Epithelial cell of esophagus (primary cell): ENCODE measurements around the gene CLK2.

Source experiments
- DNase-seq: peaks from one replicate; pipeline ENCODE4 v3.0.0; 2010; ENCODE audit warnings: low read depth
- H3K4me3 ChIP-seq: 2 replicates; pipeline ENCODE4 v1.5.1; 2011; ENCODE audit warnings: mild to moderate bottlenecking, low read length, control low read depth
- TF ChIP-seq, protein P1 (sequence below): IDR thresholded peaks from 2 replicates; pipeline ENCODE4 v1.5.1; 2011; ENCODE audit warnings: low read depth, mild to moderate bottlenecking, low read length, control low read depth, inconsistent platforms; ENCODE audit not compliant: insufficient read depth; ENCODE audit errors: missing control alignments

The CLK2 gene

DNA sequence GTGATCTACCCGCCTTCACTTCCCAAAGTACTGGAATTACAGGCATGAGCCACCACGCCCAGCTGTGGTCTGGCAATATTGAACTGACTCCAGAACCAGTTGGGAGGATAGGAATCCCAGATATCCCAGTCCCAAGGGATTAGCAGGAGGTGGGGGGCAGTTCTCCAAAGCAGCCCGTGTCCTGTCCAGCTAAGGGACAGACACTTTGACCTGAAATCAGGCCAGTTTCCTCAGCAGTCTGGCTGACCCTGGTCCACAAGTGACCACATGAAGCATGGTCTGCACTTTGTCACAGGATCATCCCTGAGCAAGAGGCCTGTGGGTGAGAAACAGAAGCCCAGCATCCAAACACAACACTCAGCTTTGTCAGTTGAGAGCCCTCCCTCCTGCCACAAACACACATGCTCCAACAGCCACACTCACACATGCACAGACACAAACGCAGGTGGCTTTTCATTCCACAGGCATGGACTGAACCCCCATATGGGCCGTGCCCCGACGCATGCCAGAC is 32.6 kb upstream of the CLK2 start:
- TF ChIP-seq, protein P1, sequence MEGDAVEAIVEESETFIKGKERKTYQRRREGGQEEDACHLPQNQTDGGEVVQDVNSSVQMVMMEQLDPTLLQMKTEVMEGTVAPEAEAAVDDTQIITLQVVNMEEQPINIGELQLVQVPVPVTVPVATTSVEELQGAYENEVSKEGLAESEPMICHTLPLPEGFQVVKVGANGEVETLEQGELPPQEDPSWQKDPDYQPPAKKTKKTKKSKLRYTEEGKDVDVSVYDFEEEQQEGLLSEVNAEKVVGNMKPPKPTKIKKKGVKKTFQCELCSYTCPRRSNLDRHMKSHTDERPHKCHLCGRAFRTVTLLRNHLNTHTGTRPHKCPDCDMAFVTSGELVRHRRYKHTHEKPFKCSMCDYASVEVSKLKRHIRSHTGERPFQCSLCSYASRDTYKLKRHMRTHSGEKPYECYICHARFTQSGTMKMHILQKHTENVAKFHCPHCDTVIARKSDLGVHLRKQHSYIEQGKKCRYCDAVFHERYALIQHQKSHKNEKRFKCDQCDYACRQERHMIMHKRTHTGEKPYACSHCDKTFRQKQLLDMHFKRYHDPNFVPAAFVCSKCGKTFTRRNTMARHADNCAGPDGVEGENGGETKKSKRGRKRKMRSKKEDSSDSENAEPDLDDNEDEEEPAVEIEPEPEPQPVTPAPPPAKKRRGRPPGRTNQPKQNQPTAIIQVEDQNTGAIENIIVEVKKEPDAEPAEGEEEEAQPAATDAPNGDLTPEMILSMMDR, result no peak
- no peak for DNase-seq
- no peak overlapping the region for H3K4me3 ChIP-seq

- TF ChIP-seq, protein P1, result no peak
- DNase-seq, result no peak
- H3K4me3 ChIP-seq, result no peak overlapping the region
Measured at GRCh38 chr1:155304558-155305063, 31.3 kb upstream of the CLK2 start.

DNA sequence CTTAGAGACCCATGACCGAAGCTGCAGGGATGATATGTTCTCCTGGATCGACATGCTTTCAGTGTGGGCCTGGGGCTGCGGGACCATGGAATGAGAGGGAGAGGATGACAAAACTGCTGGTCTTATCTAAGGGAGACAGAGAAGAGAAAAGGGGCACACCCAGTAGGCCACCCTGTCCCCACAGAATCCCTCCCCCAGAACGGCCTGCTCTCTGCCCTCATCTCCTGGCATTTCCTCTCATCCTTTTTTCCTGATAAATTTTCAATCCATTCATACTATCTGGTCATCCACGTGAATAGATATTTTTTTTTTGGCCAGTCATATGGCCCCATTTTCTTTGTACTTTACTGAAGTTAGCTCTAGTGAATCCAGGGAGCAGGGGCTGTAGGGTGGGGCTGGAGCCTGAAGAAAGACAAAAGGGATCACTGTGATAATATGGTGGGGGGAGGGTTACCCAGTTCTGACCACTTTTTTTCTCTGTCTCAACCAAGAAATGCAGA is 28.1 kb upstream of the CLK2 start, which contains the start of gene PKLR:
PKLR (minus strand) TSS at position 97 of the 500 bp plus-strand sequence; CDS start at position 54, 43 bp downstream.
- no peak for DNase-seq
- TF ChIP-seq, protein P1, result no peak
- H3K4me3 ChIP-seq, result no peak within 1 kb of the TSS

DNA sequence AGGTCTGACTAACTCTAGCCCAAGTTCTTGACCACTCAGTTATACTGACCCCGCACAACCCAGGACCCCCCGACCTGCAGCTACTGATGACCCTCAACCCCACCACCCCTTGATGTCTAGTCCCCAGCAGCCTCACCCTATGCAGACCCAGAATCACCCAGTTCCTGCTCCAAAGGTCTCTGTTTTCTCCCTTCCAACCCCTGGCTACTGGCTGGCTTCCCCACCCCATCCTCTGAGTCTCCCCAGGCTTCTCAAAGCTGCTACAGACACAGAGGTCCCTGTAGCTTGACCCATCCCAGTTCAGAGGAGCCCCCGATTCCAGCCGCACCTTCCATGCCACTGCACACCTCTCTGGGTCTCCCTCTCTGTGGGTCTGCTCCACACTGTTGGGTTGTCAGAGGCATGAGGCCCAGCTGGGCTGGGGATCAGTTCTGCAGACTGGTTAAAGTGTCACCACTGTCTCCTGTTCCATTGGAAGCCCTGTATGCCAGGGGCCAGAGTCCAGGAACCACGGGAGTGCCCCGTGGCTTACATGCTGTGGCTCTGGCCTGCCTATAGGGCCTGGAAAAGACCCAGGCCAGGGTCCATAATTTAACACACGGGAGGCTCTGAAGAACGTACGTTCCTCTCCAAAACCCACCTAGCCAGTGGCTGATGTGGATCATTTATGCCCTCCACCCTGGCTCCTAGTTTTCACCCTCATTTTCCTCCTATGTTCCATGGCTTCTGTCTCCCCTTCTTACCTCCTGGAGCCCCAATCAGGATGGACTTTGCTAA is 27.4 kb upstream of the CLK2 start:
- TF ChIP-seq, protein P1, result no peak
- DNase-seq, result no peak
- no peak overlapping the region for H3K4me3 ChIP-seq

DNA sequence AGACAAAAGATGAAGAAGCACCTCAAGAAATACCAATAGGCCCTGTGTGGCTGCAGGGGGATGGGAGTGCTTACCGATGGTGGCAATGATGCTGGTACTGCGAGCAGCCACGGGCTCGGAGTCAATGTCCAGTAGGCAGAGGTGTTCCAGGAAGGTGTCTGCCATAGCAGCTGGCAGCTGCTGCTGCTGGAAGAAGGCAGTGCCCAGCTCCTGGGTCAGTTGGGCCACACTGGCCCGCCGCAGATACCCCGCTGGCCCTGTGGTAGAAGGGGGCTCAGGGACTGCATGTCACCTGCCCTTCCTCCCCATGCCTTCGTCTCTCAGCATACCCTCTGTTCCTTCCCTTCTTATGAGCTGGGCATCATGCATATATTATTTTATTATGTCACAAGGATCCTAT is 26.7 kb upstream of the CLK2 start:
- H3K4me3 ChIP-seq, result no peak overlapping the region
- DNase-seq, result no peak
- TF ChIP-seq, protein P1, result no peak

GRCh38 chr1:155297384-155297783 is 24.1 kb upstream of the CLK2 start:
- TF ChIP-seq, protein P1, result no peak
- no peak for DNase-seq
- no peak overlapping the region for H3K4me3 ChIP-seq
